Stomach (tissue), 9 donors: ENCODE data around the gene E2F8. TPM values are rescaled to one million over a fixed set of nuclear protein-coding genes. Genes with fewer than 3 reads are reported as not detected.

Source experiments
- DNase-seq, 2 donors: peaks; one replicate each; pipeline versions ENCODE4 v3.0.0 to v3.0.0-alpha.2; 2013 to 2019
- H3K27ac ChIP-seq, 5 donors: fragments of 200-600 bp in 4 of 5; sonication (generic) in 4 of 5; one replicate each; pipeline ENCODE4 v1.5.1; 2013 to 2019; ENCODE audit warnings: mild to moderate bottlenecking in 1 of 5, moderate library complexity in 1 of 5
- H3K27me3 ChIP-seq, 3 donors: fragments of 200-600 bp; sonication (generic); one replicate each; pipeline ENCODE4 v1.5.1; 2017 to 2019; ENCODE audit warnings: mixed run types in 1 of 3
- H3K36me3 ChIP-seq, 4 donors: fragments of 200-600 bp; sonication (generic); 1 replicate in 3 of 4; 2 replicates in 1 of 4; pipeline ENCODE4 v1.5.1; 2016 to 2019
- H3K4me1 ChIP-seq, 4 donors: fragments of 200-600 bp; sonication (generic); one replicate each; pipeline ENCODE4 v1.5.1; 2016 to 2019
- H3K4me3 ChIP-seq, 4 donors: fragments of 200-600 bp; sonication (generic) in 3 of 4; one replicate each; pipeline ENCODE4 v1.5.1; 2016 to 2019; ENCODE audit warnings: mild to moderate bottlenecking in 1 of 4
- H3K9me3 ChIP-seq, 4 donors: fragments of 200-600 bp; sonication (generic); one replicate each; pipeline ENCODE4 v1.5.1; 2016 to 2019
- EP300 ChIP-seq: sonication (generic); formaldehyde crosslinking; IDR thresholded peaks from one replicate; pipeline ENCODE4 v1.6.1; 2017; ENCODE audit warnings: antibody characterized with exemption
- POLR2A ChIP-seq, 4 donors: fragments of 450-650 bp; IDR thresholded peaks; one replicate each; pipeline ENCODE4 v1.6.1; 2016; ENCODE audit warnings: antibody characterized with exemption in 4 of 4, control low read depth in 2 of 4, mild to moderate bottlenecking in 1 of 4, moderate library complexity in 1 of 4
- POLR2AphosphoS5 ChIP-seq, 3 donors: sonication (generic); formaldehyde crosslinking; IDR thresholded peaks; one replicate each; pipeline ENCODE4 v1.6.1; 2016; ENCODE audit warnings: antibody characterized with exemption in 3 of 3
- WGBS, 5 donors: extraction: QIAGEN DNeasy Blood & Tissue Kit in 3 of 5; methylation state at CpG; one replicate each; pipeline versions ENCODE4 v1.1.5 to v1.1.7; 2013 to 2018; 5-methylcytosine and 5-hydroxymethylcytosine counted together
- intact Hi-C: fragments of 100-400 bp; cut with DNase I; formaldehyde crosslinking; loops from one replicate; pipeline ENCODE4 v1.15.1; 2023; ENCODE audit warnings: low total_unique reads
- polyA plus RNA-seq, 3 donors: library from polyadenylated mRNA; stranded (reverse); fragments of 200-250 nt; gene quantifications; one replicate each; pipeline ENCODE4 v1.2.3, GENCODE V29; 2013
- total RNA-seq, 5 donors: library from RNA; depleted of rRNA; stranded (reverse); fragments of >200 nt; gene quantifications; one replicate each; pipeline versions ENCODE4 v1.1.0 to v1.2.3, GENCODE V29; 2014 to 2016
- TF ChIP-seq, protein P1 (sequence below), 7 experiments: fragments of 450-650 bp in 4 of 7; fragments of 200-600 bp in 3 of 7; sonication (generic) in 3 of 7; IDR thresholded peaks; one replicate each; pipeline ENCODE4 v1.5.1; 2016 to 2019; ENCODE audit warnings: antibody characterized with exemption in 7 of 7, control low read depth in 2 of 7, mild to moderate bottlenecking in 1 of 7
- donor health status: healthy with polysubstance abuse.
- donor health status: Bipolar disorder and iron deficiency.
- donor health status: healthy.

Gene E2F8
- total and polyA plus RNA-seq, 8 donors = 0.89 to 13.0 (median 3.2) TPM

DNA sequence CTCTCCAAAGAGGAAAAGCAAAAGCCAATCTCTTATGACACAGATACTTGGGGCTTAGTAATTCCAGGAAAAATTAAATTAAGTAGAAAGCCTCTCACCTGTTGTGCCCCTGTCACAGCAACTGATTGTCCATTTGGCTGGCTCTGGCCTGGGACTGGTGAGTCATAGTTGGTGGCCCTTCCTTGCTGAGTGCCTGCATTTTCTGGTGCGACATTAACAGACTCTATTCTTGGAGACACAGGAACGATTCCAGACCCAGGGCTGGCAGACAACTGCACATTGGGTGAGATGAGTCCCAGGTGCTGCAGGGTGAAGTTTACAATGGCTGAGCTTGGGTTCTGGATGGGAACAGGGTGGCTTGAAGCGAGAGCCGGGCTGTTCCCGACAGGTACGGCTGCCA lies 15.6 kb downstream of the E2F8 start:
- Histone ChIP-seq H3K27ac (no peak overlapping the region), H3K9me3 (no peaks in the 10 kb centered on the region), H3K27me3 (no peaks in the 10 kb centered on the region), H3K36me3 (peaks cover 0 to 19% (median 0%) of the 10 kb centered on the region in 4 donors), H3K4me3 (no peak overlapping the region), H3K4me1 (peaks cover 0 to 10% (median 7%) of the 10 kb centered on the region in 4 donors)
- no peak for DNase-seq
- TF ChIP-seq, protein P1, sequence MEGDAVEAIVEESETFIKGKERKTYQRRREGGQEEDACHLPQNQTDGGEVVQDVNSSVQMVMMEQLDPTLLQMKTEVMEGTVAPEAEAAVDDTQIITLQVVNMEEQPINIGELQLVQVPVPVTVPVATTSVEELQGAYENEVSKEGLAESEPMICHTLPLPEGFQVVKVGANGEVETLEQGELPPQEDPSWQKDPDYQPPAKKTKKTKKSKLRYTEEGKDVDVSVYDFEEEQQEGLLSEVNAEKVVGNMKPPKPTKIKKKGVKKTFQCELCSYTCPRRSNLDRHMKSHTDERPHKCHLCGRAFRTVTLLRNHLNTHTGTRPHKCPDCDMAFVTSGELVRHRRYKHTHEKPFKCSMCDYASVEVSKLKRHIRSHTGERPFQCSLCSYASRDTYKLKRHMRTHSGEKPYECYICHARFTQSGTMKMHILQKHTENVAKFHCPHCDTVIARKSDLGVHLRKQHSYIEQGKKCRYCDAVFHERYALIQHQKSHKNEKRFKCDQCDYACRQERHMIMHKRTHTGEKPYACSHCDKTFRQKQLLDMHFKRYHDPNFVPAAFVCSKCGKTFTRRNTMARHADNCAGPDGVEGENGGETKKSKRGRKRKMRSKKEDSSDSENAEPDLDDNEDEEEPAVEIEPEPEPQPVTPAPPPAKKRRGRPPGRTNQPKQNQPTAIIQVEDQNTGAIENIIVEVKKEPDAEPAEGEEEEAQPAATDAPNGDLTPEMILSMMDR (IDR thresholded peaks at IDR 0.05) = no peak
- no peak for TF ChIP-seq POLR2AphosphoS5 (IDR thresholded peaks at IDR 0.05)
- no peak for TF ChIP-seq POLR2A (IDR thresholded peaks at IDR 0.05)
- TF ChIP-seq EP300 = no peak
- 89 to 98% (median 95%) methylated on average over 6 of the region's 6 CpGs for WGBS, 5 donors
- intact Hi-C loops = no loop called here

DNA sequence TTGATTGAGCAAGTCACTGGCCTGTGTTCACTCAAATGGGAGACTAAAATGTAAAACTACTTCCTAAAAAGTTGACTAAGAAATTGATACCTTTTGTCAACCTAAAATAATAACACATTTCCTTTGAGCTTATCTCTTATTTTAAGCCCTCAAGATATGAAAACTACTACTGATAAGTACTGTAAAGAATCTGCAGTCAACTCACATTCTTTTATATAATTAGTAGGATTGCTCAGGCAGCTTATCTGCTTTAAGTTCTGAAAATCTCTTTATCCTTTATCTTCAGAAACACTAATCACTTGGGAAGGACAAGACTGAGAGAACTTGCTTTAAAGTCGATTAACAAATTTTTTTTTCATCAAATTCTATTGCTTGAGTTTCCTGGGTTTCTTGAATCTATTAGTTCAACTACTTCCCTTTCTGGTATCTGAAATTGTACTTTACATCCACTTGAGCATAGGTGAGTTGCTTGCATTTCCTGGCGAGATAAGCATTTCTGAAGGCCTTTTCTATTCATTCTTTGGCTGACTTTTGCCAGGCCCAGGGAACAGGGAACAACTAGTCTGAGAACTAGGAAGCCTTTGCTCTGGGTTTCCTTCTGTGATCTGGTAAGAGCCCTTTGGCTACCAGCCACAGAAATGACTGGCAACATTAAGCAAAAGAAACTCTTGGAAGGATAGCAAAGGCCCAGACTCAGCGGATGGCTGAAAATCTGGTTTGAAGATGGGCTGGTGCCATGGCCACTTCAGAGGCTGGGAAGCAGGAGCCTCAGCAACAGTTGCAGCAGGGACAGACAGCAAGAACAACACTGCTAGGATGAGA lies 19.6 kb downstream of the E2F8 start:
- WGBS, 5 donors = 24 to 38% (median 27%) methylated on average over 3 of the region's 3 CpGs
- intact Hi-C loops = no loop called here
- no peaks in the 10 kb centered on the region for H3K9me3 ChIP-seq
- DNase-seq = peak; percentile 68 to 69
- H3K27ac ChIP-seq = peak overlapping the region; percentile 33 to 60 (median 50)
- H3K27me3 ChIP-seq = no peaks in the 10 kb centered on the region
- peaks cover 0 to 16% (median 10%) of the 10 kb centered on the region in 4 donors for H3K4me1 ChIP-seq
- TF ChIP-seq POLR2A (IDR thresholded peaks at IDR 0.05) (no peak), EP300 (no peak), POLR2AphosphoS5 (IDR thresholded peaks at IDR 0.05) (peak in 2 of 3 donors; percentile 48 to 50)
- TF ChIP-seq, protein P1 (IDR thresholded peaks at IDR 0.05) = no peak
- peaks cover 0 to 8% (median 0%) of the 10 kb centered on the region in 4 donors for H3K36me3 ChIP-seq
- H3K4me3 ChIP-seq = no peak overlapping the region

DNA sequence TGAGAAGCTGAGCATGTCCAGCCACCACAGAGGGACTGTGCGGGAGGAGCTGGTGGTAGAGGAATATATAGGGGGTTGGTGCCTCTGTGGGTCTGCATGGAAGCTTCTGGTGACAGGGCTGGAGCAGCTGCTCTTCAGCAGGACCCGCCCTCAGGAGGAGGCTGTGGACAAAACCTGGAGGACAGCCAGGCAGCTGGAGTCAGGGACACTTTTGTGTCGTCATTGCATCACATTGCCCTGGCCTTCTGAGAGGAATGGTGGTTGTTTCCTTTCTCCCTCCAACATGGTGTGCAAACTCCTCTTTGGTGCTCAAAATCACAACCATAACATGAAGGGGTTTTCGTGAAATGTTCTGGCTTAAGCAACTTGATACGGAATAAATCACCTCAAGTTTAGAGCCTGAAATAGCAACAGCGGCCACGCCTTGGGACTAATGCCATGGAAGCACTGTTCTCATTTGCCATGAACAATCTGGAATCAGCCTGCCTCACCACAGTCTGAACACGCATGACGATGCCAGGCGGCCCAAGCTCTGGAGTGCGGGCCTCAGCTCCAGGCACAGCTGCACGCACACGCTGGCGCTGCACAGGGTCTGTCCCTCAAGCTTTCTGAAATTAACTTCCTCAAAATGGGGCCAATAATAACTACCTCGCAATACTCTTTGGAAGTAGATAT lies 21.8 kb downstream of the E2F8 start:
- DNase-seq = peak in 1 of 2 donors; percentile 30
- intact Hi-C loops = no loop called here
- TF ChIP-seq POLR2A (IDR thresholded peaks at IDR 0.05) (no peak), EP300 (no peak), POLR2AphosphoS5 (IDR thresholded peaks at IDR 0.05) (no peak)
- TF ChIP-seq, protein P1 (IDR thresholded peaks at IDR 0.05) = no peak
- Histone ChIP-seq H3K4me3 (no peak overlapping the region), H3K36me3 (no peaks in the 10 kb centered on the region), H3K27me3 (no peaks in the 10 kb centered on the region), H3K4me1 (peaks cover 0 to 16% (median 10%) of the 10 kb centered on the region in 4 donors), H3K9me3 (no peaks in the 10 kb centered on the region), H3K27ac (no peak overlapping the region)
- WGBS, 5 donors = 57 to 78% (median 60%) methylated on average over 15 of the region's 15 CpGs

DNA sequence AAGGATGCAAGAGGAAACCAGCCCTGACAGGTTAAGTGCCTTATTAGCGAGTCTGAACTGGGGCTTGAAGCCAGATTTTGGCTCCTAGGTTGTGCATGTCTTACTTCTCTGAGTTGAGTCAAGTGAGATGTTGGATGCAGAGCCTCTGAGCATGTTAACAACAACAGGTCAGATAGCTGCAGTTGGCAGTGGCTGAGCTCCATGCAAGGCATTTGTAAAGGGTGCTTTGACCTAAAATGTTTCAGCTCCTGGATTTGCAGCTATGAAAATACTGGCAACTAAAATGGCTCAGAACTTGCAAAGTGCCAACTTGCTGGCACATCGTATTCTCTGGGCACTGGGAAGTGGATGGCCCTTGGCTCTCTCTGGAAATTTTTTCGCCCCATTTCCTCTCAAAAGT lies 22.5 kb downstream of the E2F8 start:
- peaks cover 0 to 16% (median 10%) of the 10 kb centered on the region in 4 donors for H3K4me1 ChIP-seq
- intact Hi-C loops = no loop called here
- no peak overlapping the region for H3K27ac ChIP-seq
- H3K36me3 ChIP-seq = no peaks in the 10 kb centered on the region
- no peaks in the 10 kb centered on the region for H3K27me3 ChIP-seq
- H3K9me3 ChIP-seq = no peaks in the 10 kb centered on the region
- no peak for TF ChIP-seq POLR2A (IDR thresholded peaks at IDR 0.05)
- no peak for DNase-seq
- 64 to 76% (median 66%) methylated on average over 3 of the region's 3 CpGs for WGBS, 5 donors
- H3K4me3 ChIP-seq = no peak overlapping the region
